ENCODE results near the gene REEP3. TPM values are rescaled to one million over a fixed set of nuclear protein-coding genes. Genes with fewer than 3 reads are reported as not detected.

The REEP3 gene
- total and polyA plus RNA-seq, 2 of the 4 experiments (the other 2 are of a cell fraction), result 11.7 to 28.9 TPM

DNA sequence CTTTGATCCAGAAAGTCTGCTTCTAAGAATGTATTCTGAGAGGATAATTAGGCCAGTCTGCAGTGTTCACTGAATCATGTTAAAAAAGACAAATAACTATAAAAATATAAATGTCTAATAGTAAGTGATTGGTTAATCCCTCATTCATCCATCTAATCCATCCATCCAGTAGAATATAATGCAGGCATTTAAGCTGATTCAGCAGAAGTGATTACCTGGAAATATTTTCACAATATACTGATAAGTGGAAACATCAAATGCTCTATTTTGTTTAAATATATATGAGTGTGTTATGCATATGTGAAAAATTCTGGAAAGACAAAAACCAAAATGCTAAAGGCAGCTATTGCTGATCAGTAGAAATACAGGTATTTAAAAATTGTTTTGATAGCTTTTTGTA, 152.6 kb downstream of the REEP3 start:
- Histone ChIP-seq H2AK9ac (replicated peaks; ENCODE audit: low read depth, low read length, poor library complexity) (no peak overlapping the region), H2AK5ac (ENCODE audit: low read depth, low read length) (no peak overlapping the region), H3K18ac (ENCODE audit: low read depth, low read length) (no peak overlapping the region), H3K4me1 (ENCODE audit: control insufficient read depth, insufficient read depth, low read length) (no peaks in the 10 kb centered on the region; the same call in 1 of the 2 replicates), H3K4me2 (ENCODE audit: low read depth, low read length) (no peak overlapping the region), H3K9me3 (ENCODE audit: control insufficient read depth, insufficient read depth, low read length) (no peaks in the 10 kb centered on the region), H3K27me3 (ENCODE audit: control insufficient read depth, insufficient read depth, low read length) (no peaks in the 10 kb centered on the region), H2AFZ (replicated peaks; ENCODE audit: low read length, poor library complexity) (no peak overlapping the region), H4K8ac (ENCODE audit: low read depth in 2 of 2, low read length in 2 of 2) (no peak overlapping the region), H4K5ac (ENCODE audit: low read depth, low read length) (no peak overlapping the region), H2BK15ac (ENCODE audit: low read depth, low read length) (no peak overlapping the region), H3K56ac (ENCODE audit: extremely low read depth, insufficient read depth, low read length) (no peak overlapping the region), H2BK5ac (ENCODE audit: low read depth, low read length, poor library complexity, severe bottlenecking) (no peak overlapping the region), H3K9ac (ENCODE audit: low read depth, low read length) (no peak overlapping the region), H2BK120ac (ENCODE audit: low read depth, low read length) (no peak overlapping the region), H3K4me3 (ENCODE audit: insufficient read depth, low read depth, low read length) (no peak overlapping the region), H3K9me1 (ENCODE audit: insufficient read depth, low read length) (0 out of 2 replicates have a peak, but pooled peaks cover 6% of the 10 kb centered on the region), H2BK20ac (ENCODE audit: low read depth, low read length) (no peak overlapping the region), H3K14ac (replicated peaks; ENCODE audit: low read depth, low read length) (no peak overlapping the region), H3K23ac (ENCODE audit: low read depth, low read length) (no peak overlapping the region), H3K36me3 (ENCODE audit: control insufficient read depth, insufficient read depth, low read length) (no peaks in the 10 kb centered on the region), H4K91ac (ENCODE audit: insufficient read depth, low read depth, low read length) (no peak overlapping the region), H4K20me1 (ENCODE audit: insufficient read depth, low read length) (no peaks in the 10 kb centered on the region), H3K27ac (ENCODE audit: insufficient read depth, low read length) (no peak overlapping the region), H3K4ac (ENCODE audit: low read depth, low read length) (no peak overlapping the region), H3K79me1 (ENCODE audit: low read depth in 1 of 2, low read length in 2 of 2) (no peaks in the 10 kb centered on the region)
- in situ Hi-C loops (cut with MboI; ENCODE audit: low sequenced_read_pairs), result no loop called here
- dilution Hi-C loops (cut with HindIII; ENCODE audit: low sequenced_read_pairs, unreplicated experiment), result no loop called here
- TF ChIP-seq NFE2L2 (IDR thresholded peaks at IDR 0.05; ENCODE audit: low read depth, low read length), result no peak
- TF ChIP-seq MAFK (IDR thresholded peaks at IDR 0.05; ENCODE audit: low read depth, low read length), result peak; percentile 94
- no peak for TF ChIP-seq CHD1 (IDR thresholded peaks at IDR 0.05; ENCODE audit: low read depth, low read length)
- no peak for TF ChIP-seq POLR2A (IDR thresholded peaks at IDR 0.05; ENCODE audit: low read depth, low read length)
- no peak for TF ChIP-seq CEBPB (IDR thresholded peaks at IDR 0.05; ENCODE audit: low read depth, low read length)
- CTCF ChIA-PET, result interaction anchor here (0.6 to 0.7 kb wide), 2 partner anchors 92 to 126 kb away, joined by 3 to 4 read pairs; no protein-coding TSS in a partner anchor
- no TSS peak for BruUV-seq (replicated peaks)
- intact Hi-C loops (cut with micrococcal nuclease), result no loop called here
- no peak for DNase-seq
- POLR2A ChIA-PET (ENCODE audit: unreplicated experiment), result no interaction called here
- no peak for ATAC-seq (ENCODE audit: low read depth)

Small RNAs within 50 kb of the gene (microRNA-seq; reads per million reads assigned to microRNA genes)
- not detected for gene AC022022.1 (ENCODE audit: insufficient read depth, insufficient read length)

Small RNAs within 50 kb of the gene (small RNA-seq; reads per million reads assigned to genes)
- gene AC022022.1, result 0 reads per million in 5 experiments

Other genes with a start within 250 kb of the REEP3 start
- 96.8 and 108 TPM in 2 replicates for gene JMJD1C, start 55.4 kb upstream of the REEP3 start, total RNA-seq (2012; rRNA removed)
- 10.6 and 15.6 TPM in 2 replicates for gene JMJD1C, start 55.4 kb upstream of the REEP3 start, polyA plus RNA-seq (2012; rRNA removed)

All from IMR-90 (cell line).